DOHH2 (cell line): Measurements from ENCODE around the gene EXD3.

Experiments
- H3F3A ChIP-seq: fragments of 200-600 bp; sonication (generic), shearing (Covaris generic); 2 replicates; pipeline ENCODE4 v1.6.0; 2016; ENCODE audit warnings: antibody characterized with exemption, mild to moderate bottlenecking; ENCODE audit not compliant: control insufficient read depth, insufficient read depth
- H3K27ac ChIP-seq: fragments of 200-600 bp; sonication (generic); 2 replicates; pipeline ENCODE4 v1.5.1; 2014; ENCODE audit warnings: low read depth, mild to moderate bottlenecking, low read length, moderate library complexity
- H3K27me3 ChIP-seq: fragments of 200-600 bp; sonication (generic); 2 replicates; pipeline ENCODE4 v1.6.1; 2014; ENCODE audit warnings: mild to moderate bottlenecking, low read length, mixed read lengths; ENCODE audit not compliant: control insufficient read depth
- H3K36me3 ChIP-seq: fragments of 200-600 bp; sonication (generic); 2 replicates; pipeline ENCODE4 v1.6.1; 2014; ENCODE audit warnings: mild to moderate bottlenecking, low read length, moderate library complexity, mixed read lengths; ENCODE audit not compliant: control insufficient read depth
- H3K4me1 ChIP-seq: fragments of 200-600 bp; sonication (generic); 2 replicates; pipeline ENCODE4 v1.6.1; 2014; ENCODE audit warnings: mild to moderate bottlenecking, low read length, mixed read lengths; ENCODE audit not compliant: control insufficient read depth
- H3K4me2 ChIP-seq: fragments of 200-600 bp; sonication (generic); 2 replicates; pipeline ENCODE4 v1.6.0; 2014; ENCODE audit warnings: mild to moderate bottlenecking, low read length, moderate library complexity
- H3K4me3 ChIP-seq: fragments of 200-600 bp; sonication (generic); 2 replicates; pipeline ENCODE4 v1.5.1; 2014; ENCODE audit warnings: mild to moderate bottlenecking, low read length, mixed read lengths
- H3K79me2 ChIP-seq: fragments of 200-600 bp; sonication (generic); 2 replicates; pipeline ENCODE4 v1.6.1; 2014; ENCODE audit warnings: mild to moderate bottlenecking, low read length, mixed read lengths; ENCODE audit not compliant: control insufficient read depth
- H3K9me2 ChIP-seq: fragments of 200-600 bp; sonication (generic); replicated peaks from 2 replicates; pipeline ENCODE4 v1.6.1; 2014; ENCODE audit warnings: mild to moderate bottlenecking, low read length, mixed read lengths; ENCODE audit not compliant: control insufficient read depth
- H3K9me3 ChIP-seq: fragments of 200-600 bp; sonication (generic); 2 replicates; pipeline ENCODE4 v1.6.1; 2014; ENCODE audit warnings: antibody characterized with exemption, low read length, mixed read lengths; ENCODE audit not compliant: control insufficient read depth, insufficient read depth
- H4K20me1 ChIP-seq: fragments of 200-600 bp; sonication (generic); 2 replicates; pipeline ENCODE4 v1.6.0; 2014; ENCODE audit warnings: low read depth, mild to moderate bottlenecking, antibody characterized with exemption, low read length, moderate library complexity; ENCODE audit not compliant: control insufficient read depth, insufficient read depth
- EZH2phosphoT487 ChIP-seq: fragments of 200-600 bp; sonication (generic); IDR thresholded peaks from 2 replicates; pipeline ENCODE4 v1.6.1; 2017; ENCODE audit warnings: borderline replicate concordance, mild to moderate bottlenecking, antibody characterized with exemption, low read length, moderate library complexity, mixed read lengths
- TF ChIP-seq, protein P1 (sequence below): fragments of 200-600 bp; sonication (generic); IDR thresholded peaks from one replicate; pipeline ENCODE4 v1.5.1; 2014; ENCODE audit warnings: antibody characterized with exemption, mild to moderate bottlenecking, low read depth, low read length; ENCODE audit not compliant: poor library complexity, severe bottlenecking

Gene EXD3

DNA sequence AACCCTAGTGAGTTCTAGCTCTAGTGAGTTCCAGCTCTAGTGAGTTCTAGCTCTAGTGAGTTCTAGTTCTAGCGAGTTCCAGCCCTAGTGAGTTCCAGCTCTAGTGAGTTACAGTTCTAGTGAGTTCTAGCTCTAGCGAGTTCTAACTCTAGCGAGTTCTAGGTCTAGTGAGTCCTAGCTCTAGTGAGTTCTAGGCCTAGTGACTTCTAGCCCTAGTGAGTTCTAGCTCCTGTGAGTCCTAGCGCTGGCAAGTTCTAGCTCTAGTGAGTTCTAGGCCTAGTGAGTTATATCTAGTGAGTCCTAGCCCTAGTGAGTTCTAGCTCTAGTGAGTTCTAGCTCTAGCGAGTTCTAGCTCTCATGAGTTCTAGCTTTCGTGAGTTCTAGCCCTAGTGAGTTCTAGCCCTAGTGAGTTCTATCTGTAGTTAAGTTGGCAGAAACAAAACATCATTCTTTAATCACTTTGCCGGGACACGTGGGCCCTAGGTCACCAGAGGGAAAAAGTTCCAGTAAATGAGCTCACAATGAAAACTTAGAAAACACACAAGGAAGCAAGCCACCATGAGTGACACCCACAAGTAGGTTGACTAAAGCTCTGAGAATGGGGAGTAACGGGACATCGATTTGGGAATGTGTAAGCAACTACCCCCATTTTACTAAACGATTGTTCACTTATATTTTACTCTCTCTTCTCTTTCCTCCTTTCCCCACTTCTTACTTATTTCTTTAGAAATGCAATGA is 47.5 kb downstream of the EXD3 start:
- H3K27ac ChIP-seq: no peak overlapping the region
- H3K27me3 ChIP-seq: no peaks in the 10 kb centered on the region
- no peaks in the 10 kb centered on the region for H4K20me1 ChIP-seq
- H3K9me2 ChIP-seq: no peaks in the 10 kb centered on the region
- H3K4me1 ChIP-seq: no peaks in the 10 kb centered on the region
- TF ChIP-seq EZH2phosphoT487: no peak
- TF ChIP-seq, protein P1, sequence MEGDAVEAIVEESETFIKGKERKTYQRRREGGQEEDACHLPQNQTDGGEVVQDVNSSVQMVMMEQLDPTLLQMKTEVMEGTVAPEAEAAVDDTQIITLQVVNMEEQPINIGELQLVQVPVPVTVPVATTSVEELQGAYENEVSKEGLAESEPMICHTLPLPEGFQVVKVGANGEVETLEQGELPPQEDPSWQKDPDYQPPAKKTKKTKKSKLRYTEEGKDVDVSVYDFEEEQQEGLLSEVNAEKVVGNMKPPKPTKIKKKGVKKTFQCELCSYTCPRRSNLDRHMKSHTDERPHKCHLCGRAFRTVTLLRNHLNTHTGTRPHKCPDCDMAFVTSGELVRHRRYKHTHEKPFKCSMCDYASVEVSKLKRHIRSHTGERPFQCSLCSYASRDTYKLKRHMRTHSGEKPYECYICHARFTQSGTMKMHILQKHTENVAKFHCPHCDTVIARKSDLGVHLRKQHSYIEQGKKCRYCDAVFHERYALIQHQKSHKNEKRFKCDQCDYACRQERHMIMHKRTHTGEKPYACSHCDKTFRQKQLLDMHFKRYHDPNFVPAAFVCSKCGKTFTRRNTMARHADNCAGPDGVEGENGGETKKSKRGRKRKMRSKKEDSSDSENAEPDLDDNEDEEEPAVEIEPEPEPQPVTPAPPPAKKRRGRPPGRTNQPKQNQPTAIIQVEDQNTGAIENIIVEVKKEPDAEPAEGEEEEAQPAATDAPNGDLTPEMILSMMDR: no peak
- H3K79me2 ChIP-seq: no peaks in the 10 kb centered on the region
- H3F3A ChIP-seq: no peaks in the 10 kb centered on the region
- no peaks in the 10 kb centered on the region; the same call in 1 of the 2 replicates for H3K9me3 ChIP-seq
- no peak overlapping the region for H3K4me2 ChIP-seq
- no peaks in the 10 kb centered on the region for H3K36me3 ChIP-seq
- no peak overlapping the region for H3K4me3 ChIP-seq

DNA sequence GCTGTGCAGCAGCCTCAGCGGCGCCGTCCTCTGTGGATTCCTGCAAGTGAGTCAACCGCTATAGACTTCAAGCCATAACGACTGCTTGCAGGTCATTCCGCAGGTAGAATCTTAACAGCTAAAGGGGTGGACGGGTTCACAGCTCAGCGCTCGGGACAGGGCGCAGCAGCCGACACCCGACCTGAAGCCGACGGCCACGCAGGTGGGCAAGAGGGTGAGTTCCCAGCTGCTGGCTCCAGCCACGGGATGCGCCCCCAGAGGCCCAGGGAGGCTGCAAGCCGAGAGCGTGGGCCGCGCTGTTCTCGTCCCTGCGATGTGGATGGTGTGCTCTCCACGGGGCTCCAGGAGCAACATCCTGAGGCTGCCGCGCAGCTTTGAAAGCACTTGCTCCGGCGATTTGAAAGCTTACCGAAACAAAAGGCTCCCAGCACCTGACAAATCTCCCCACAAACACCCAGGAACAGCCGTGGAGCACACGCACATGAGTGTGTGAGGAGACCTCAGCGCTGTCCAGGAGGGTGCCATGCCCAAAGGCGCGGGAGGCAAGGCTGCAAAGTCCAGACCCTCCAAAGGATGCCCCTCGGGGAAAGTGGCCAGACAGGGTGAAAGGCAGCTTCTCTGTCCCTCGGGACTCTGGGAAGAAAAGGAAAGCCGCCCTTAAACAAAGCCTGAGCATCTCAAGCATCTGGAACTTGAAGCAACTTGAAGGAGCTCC is 48.7 kb downstream of the EXD3 start:
- Histone ChIP-seq H3F3A (no peaks in the 10 kb centered on the region), H3K27ac (no peak overlapping the region), H4K20me1 (no peaks in the 10 kb centered on the region), H3K27me3 (no peaks in the 10 kb centered on the region), H3K4me2 (no peak overlapping the region), H3K9me3 (no peaks in the 10 kb centered on the region; the same call in 1 of the 2 replicates), H3K36me3 (no peaks in the 10 kb centered on the region), H3K4me3 (no peak overlapping the region), H3K9me2 (no peaks in the 10 kb centered on the region), H3K79me2 (no peaks in the 10 kb centered on the region), H3K4me1 (no peaks in the 10 kb centered on the region)
- TF ChIP-seq EZH2phosphoT487: no peak

DNA sequence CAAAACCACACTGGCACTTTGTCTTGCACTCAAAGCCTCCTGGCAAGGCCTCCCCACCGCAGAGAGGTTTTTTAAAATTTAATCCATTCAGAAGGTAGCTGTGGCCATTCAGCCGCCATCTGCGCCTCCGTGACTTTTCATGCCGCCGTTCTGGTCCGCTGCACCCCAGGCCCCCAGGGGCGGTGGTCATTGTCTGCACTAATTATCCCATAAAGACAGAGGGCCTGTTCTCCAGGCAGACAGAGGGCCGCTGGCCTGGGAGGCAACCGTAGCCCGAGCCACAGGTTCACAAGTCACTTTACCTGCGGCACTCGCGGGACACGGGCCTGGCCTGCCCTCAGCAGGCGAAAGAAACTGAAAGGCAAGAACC is 49.4 kb downstream of the EXD3 start:
- H3F3A ChIP-seq: no peaks in the 10 kb centered on the region
- no peaks in the 10 kb centered on the region for H3K27me3 ChIP-seq
- no peaks in the 10 kb centered on the region for H3K4me1 ChIP-seq
- no peak overlapping the region for H3K4me3 ChIP-seq
- H3K9me3 ChIP-seq: no peaks in the 10 kb centered on the region; the same call in 1 of the 2 replicates
- H4K20me1 ChIP-seq: no peaks in the 10 kb centered on the region
- no peaks in the 10 kb centered on the region for H3K79me2 ChIP-seq
- H3K4me2 ChIP-seq: no peak overlapping the region
- no peak overlapping the region for H3K27ac ChIP-seq
- H3K9me2 ChIP-seq: no peaks in the 10 kb centered on the region
- TF ChIP-seq, protein P1: no peak
- no peak for TF ChIP-seq EZH2phosphoT487
- no peaks in the 10 kb centered on the region for H3K36me3 ChIP-seq
